HG03520 (cell line): ENCODE results near the gene U2SURP.
"Not testable (repeated sequence)": the region's sequence is repeated elsewhere in the genome, so short reads cannot be mapped to it uniquely, and the experiment has no call there.

Source experiments
- ATAC-seq: cut with Tn5 transposase; IDR thresholded peaks from one replicate; pipeline ENCODE4 v1.9.1; 2021; ENCODE audit warnings: mild to moderate bottlenecking, moderate library complexity; ENCODE audit not compliant: unreplicated experiment

Gene U2SURP

GRCh38 chr3:143067201-143067600 lies 65.8 kb downstream of the U2SURP start:
- no peak for ATAC-seq

- no peak for ATAC-seq
Observed at GRCh38 chr3:143068059-143068458, 66.7 kb downstream of the U2SURP start.

- no peak for ATAC-seq
Observed at GRCh38 chr3:143070977-143071551, 69.7 kb downstream of the U2SURP start.

GRCh38 chr3:143071776-143072175 lies 70.4 kb downstream of the U2SURP start:
- no peak for ATAC-seq

- ATAC-seq, result not testable (repeated sequence)
Observed at GRCh38 chr3:143072298-143073020, 71.1 kb downstream of the U2SURP start.

- not testable (repeated sequence) for ATAC-seq
Observed at GRCh38 chr3:143073541-143073940, 72.2 kb downstream of the U2SURP start.

GRCh38 chr3:143073983-143074382 lies 72.6 kb downstream of the U2SURP start:
- ATAC-seq, result not testable (repeated sequence)

- ATAC-seq, result no peak
Observed at GRCh38 chr3:143078883-143079282, 77.5 kb downstream of the U2SURP start.

GRCh38 chr3:143080196-143080595 lies 78.8 kb downstream of the U2SURP start:
- no peak for ATAC-seq

- ATAC-seq, result no peak
Observed at GRCh38 chr3:143081365-143081764, 80.0 kb downstream of the U2SURP start.

- peak; percentile 76 for ATAC-seq
Observed at GRCh38 chr3:143081844-143082778, 80.7 kb downstream of the U2SURP start.

GRCh38 chr3:143083781-143084180 lies 82.4 kb downstream of the U2SURP start:
- ATAC-seq, result no peak

- ATAC-seq, result no peak
Observed at GRCh38 chr3:143084856-143085731, 83.7 kb downstream of the U2SURP start.

- ATAC-seq, result no peak
Observed at GRCh38 chr3:143088835-143089234, 87.5 kb downstream of the U2SURP start.

GRCh38 chr3:143089965-143090364 lies 88.6 kb downstream of the U2SURP start:
- ATAC-seq, result no peak

- ATAC-seq, result no peak
Observed at GRCh38 chr3:143090486-143090885, 89.1 kb downstream of the U2SURP start.

GRCh38 chr3:143090976-143091837 lies 89.8 kb downstream of the U2SURP start:
- no peak for ATAC-seq

- no peak for ATAC-seq
Observed at GRCh38 chr3:143092191-143092590, 90.8 kb downstream of the U2SURP start.

GRCh38 chr3:143095813-143096212 lies 94.4 kb downstream of the U2SURP start:
- ATAC-seq, result no peak
